Measurements from ENCODE around the gene DMRTC2. TPM values are rescaled to one million over a fixed set of nuclear protein-coding genes. Genes with fewer than 3 reads are reported as not detected.

The DMRTC2 gene
- total RNA-seq, 4 donors from 2014 or later: not detected

DNA sequence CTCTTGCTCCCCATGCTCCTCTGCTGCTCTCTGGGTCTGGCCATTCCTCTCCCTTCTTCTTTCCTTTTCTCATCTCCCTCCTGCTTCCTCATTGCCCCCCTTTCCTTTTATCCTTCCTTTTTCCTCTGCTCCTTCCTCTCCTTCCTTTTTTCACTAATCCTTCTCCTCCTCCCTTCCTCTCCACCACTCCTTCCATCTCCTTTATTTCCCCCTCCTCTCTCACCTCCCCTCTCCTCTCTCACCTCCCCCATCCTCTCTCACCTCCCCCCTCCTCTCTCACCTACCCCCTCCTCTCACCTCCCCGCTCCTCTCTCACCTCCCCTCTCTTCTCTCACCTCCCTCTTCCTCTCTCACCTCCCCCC is 51.7 kb downstream of the DMRTC2 start:
- H3K4me1 ChIP-seq: no peaks in the 10 kb centered on the region
- TF ChIP-seq, protein P1, sequence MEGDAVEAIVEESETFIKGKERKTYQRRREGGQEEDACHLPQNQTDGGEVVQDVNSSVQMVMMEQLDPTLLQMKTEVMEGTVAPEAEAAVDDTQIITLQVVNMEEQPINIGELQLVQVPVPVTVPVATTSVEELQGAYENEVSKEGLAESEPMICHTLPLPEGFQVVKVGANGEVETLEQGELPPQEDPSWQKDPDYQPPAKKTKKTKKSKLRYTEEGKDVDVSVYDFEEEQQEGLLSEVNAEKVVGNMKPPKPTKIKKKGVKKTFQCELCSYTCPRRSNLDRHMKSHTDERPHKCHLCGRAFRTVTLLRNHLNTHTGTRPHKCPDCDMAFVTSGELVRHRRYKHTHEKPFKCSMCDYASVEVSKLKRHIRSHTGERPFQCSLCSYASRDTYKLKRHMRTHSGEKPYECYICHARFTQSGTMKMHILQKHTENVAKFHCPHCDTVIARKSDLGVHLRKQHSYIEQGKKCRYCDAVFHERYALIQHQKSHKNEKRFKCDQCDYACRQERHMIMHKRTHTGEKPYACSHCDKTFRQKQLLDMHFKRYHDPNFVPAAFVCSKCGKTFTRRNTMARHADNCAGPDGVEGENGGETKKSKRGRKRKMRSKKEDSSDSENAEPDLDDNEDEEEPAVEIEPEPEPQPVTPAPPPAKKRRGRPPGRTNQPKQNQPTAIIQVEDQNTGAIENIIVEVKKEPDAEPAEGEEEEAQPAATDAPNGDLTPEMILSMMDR (IDR thresholded peaks at IDR 0.05 in 4 of 5, conservative IDR thresholded peaks at IDR 0.05 in 1 of 5): no peak
- no peak for TF ChIP-seq POLR2A (IDR thresholded peaks at IDR 0.05)
- no peak overlapping the region for H3K27ac ChIP-seq
- no peak for ATAC-seq
- no peak for DNase-seq
- in situ Hi-C loops (cut with MboI; ENCODE audit: low sequenced_read_pairs in 4 of 4) (no loop called here), intact Hi-C loops (cut with DNase I; ENCODE audit: low total_unique reads) (no loop called here)
- peaks cover 0 to 68% of the 10 kb centered on the region in 2 donors for H3K36me3 ChIP-seq
- no peaks in the 10 kb centered on the region for H3K27me3 ChIP-seq
- H3K9me3 ChIP-seq: no peaks in the 10 kb centered on the region
- H3K4me3 ChIP-seq: no peak overlapping the region

DNA sequence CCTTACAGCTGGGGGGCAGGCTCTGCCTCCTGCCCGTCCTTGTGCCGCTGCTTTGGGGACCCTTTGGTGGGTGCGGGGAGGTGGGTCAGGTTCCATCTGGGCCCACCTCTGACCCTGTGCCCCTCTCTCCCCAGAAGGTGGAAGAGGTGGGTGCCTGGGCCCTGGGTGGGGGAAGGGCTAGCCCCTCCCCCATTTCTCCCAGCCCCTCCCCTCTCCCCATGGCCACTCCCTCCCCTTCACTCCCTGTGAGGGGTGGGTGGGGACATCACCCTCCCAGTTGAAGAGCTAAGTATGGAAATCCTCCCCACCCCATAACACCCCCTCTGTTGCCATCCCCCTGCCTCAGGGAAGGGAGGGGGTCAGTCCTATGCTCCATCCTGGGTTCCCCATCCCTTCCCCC is 52.3 kb downstream of the DMRTC2 start:
- ATAC-seq (no peak), DNase-seq (no peak)
- in situ Hi-C loops (cut with MboI; ENCODE audit: low sequenced_read_pairs in 4 of 4) (no loop called here), intact Hi-C loops (cut with DNase I; ENCODE audit: low total_unique reads) (no loop called here)
- no peaks in the 10 kb centered on the region for H3K9me3 ChIP-seq
- peaks cover 0 to 70% of the 10 kb centered on the region in 2 donors for H3K36me3 ChIP-seq
- no peak overlapping the region for H3K4me3 ChIP-seq
- TF ChIP-seq, protein P1 (IDR thresholded peaks at IDR 0.05 in 4 of 5, conservative IDR thresholded peaks at IDR 0.05 in 1 of 5): no peak
- no peak for TF ChIP-seq POLR2A (IDR thresholded peaks at IDR 0.05)
- no peak overlapping the region for H3K27ac ChIP-seq
- no peaks in the 10 kb centered on the region for H3K27me3 ChIP-seq
- no peaks in the 10 kb centered on the region for H3K4me1 ChIP-seq

DNA sequence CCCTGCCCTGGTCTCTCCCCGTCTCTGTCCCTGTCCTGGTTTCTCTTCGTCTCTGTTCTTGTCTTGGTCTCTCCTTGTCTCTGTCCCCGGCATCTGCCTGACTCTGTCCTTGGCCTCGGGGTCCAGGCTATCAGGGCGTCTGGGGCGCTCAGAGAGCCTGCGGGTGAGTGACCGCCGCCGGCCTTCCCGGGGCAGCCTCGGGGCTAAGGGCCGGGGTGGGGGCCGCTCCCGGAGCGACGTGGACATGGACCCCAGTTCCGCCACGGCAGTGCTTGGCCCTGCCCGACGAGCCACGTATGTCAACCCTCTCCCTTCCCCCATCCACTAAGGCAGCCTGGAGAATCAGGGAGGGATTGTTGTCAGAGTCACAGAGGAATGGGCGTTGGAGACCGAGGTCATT is 53.0 kb downstream of the DMRTC2 start:
- no peak for ATAC-seq
- H3K36me3 ChIP-seq: peaks cover 0 to 70% of the 10 kb centered on the region in 2 donors
- in situ Hi-C loops (cut with MboI; ENCODE audit: low sequenced_read_pairs in 4 of 4) (no loop called here), intact Hi-C loops (cut with DNase I; ENCODE audit: low total_unique reads) (no loop called here)
- no peaks in the 10 kb centered on the region for H3K27me3 ChIP-seq
- no peak for DNase-seq
- no peaks in the 10 kb centered on the region for H3K4me1 ChIP-seq
- no peak overlapping the region for H3K4me3 ChIP-seq
- no peak overlapping the region for H3K27ac ChIP-seq
- TF ChIP-seq, protein P1 (IDR thresholded peaks at IDR 0.05 in 4 of 5, conservative IDR thresholded peaks at IDR 0.05 in 1 of 5): no peak
- no peak for TF ChIP-seq POLR2A (IDR thresholded peaks at IDR 0.05)
- no peaks in the 10 kb centered on the region for H3K9me3 ChIP-seq

DNA sequence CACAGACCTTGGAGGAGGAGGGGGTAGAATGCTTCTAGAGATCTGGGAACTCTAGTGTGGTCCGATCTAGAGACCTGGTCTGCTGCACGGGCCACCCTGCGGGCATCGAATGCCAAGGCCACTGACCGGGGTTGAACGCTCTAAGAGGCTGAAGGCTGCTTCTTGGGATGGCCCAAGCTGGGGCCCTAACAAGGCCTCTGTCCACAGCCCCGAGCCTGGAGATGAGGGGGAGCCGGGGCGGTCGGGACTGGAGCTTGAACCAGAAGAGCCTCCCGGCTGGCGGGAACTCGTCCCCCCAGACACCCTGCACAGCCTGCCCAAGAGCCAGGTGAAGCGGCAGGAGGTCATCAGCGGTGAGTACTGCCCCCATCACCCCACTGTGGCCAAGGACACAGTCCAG is 53.4 kb downstream of the DMRTC2 start:
- no peak overlapping the region for H3K4me3 ChIP-seq
- in situ Hi-C loops (cut with MboI; ENCODE audit: low sequenced_read_pairs in 4 of 4) (no loop called here), intact Hi-C loops (cut with DNase I; ENCODE audit: low total_unique reads) (no loop called here)
- H3K9me3 ChIP-seq: no peaks in the 10 kb centered on the region
- H3K27me3 ChIP-seq: no peaks in the 10 kb centered on the region
- ATAC-seq (no peak), DNase-seq (no peak)
- H3K4me1 ChIP-seq: no peaks in the 10 kb centered on the region
- peaks cover 0 to 72% of the 10 kb centered on the region in 2 donors for H3K36me3 ChIP-seq
- TF ChIP-seq POLR2A (IDR thresholded peaks at IDR 0.05): no peak
- TF ChIP-seq, protein P1 (IDR thresholded peaks at IDR 0.05 in 4 of 5, conservative IDR thresholded peaks at IDR 0.05 in 1 of 5): no peak
- no peak overlapping the region for H3K27ac ChIP-seq

Small RNA genes within 50 kb of the gene (microRNA-seq; reads per million reads assigned to microRNA genes)
- 0 reads per million in 2 donors for gene MIR6797 (ENCODE audit: borderline replicate concordance in 2 of 2)

Other genes with a start within 250 kb of the DMRTC2 start
- 1 to 10 TPM in 1 of 4 donors, under 1 TPM in 1, not detected in 2; 0.81 to 2.7 TPM for gene CEACAM4, start 218.0 kb upstream of the DMRTC2 start, total RNA-seq
- gene CEACAM7, start 156.8 kb upstream of the DMRTC2 start, total RNA-seq: 1 to 10 TPM in 1 of 4 donors, not detected in 3; 5.7 TPM
- 1 to 10 TPM in 1 of 4 donors, not detected in 3; 5.0 TPM for gene CEACAM5, start 136.4 kb upstream of the DMRTC2 start, total RNA-seq
- gene CEACAM6, start 89.5 kb upstream of the DMRTC2 start, total RNA-seq: under 1 TPM in 1 of 4 donors, not detected in 3; 0.53 TPM
- not detected for gene CEACAM3, start 48.5 kb upstream of the DMRTC2 start, total RNA-seq
- gene LYPD4, start 359 bp upstream of the DMRTC2 start, total RNA-seq: not detected
- 100 to 1,000 TPM; 180 to 636 (median 401) TPM for gene RPS19, start 15.2 kb downstream of the DMRTC2 start, total RNA-seq
- gene CD79A, start 32.2 kb downstream of the DMRTC2 start, total RNA-seq: under 1 TPM in 1 of 4 donors, not detected in 3; 0.20 TPM
- 10 to 100 TPM; 12.1 to 21.6 (median 15.5) TPM for gene ARHGEF1, start 38.1 kb downstream of the DMRTC2 start, total RNA-seq
- gene ERFL, start 83.4 kb downstream of the DMRTC2 start, total RNA-seq: not detected
- gene RABAC1, start 114.3 kb downstream of the DMRTC2 start, total RNA-seq: 100 to 1,000 TPM in 3 of 4 donors, 10 to 100 TPM in 1; 94.4 to 146 (median 110) TPM
- not detected for gene ATP1A3, start 149.2 kb downstream of the DMRTC2 start, total RNA-seq
- gene GRIK5, start 225.2 kb downstream of the DMRTC2 start, total RNA-seq: 1 to 10 TPM in 1 of 4 donors, under 1 TPM in 2, not detected in 1; 0.20 to 1.0 (median 0.62) TPM
- 10 to 100 TPM; 10.8 to 15.1 (median 13.8) TPM for gene ZNF574, start 231.1 kb downstream of the DMRTC2 start, total RNA-seq